K562 (cell line): ENCODE data around the gene SRPK2.

Experiments used
- FOXM1 ChIP-seq, 2 experiments: fragments of 450-650 bp in 1 of 2; sonication (generic) in 1 of 2; formaldehyde crosslinking in 1 of 2; IDR thresholded peaks; 2 replicates each; pipeline versions ENCODE4 v1.6.1 to v1.9.0; 2017 to 2022; ENCODE audit warnings: low read depth in 2 of 2, mild to moderate bottlenecking in 2 of 2, missing genetic modification reagents in 1 of 2, moderate library complexity in 1 of 2
- NFE2L1 ChIP-seq: fragments of 450-650 bp; IDR thresholded peaks from 2 replicates; pipeline ENCODE4 v1.6.1; 2016; ENCODE audit warnings: missing genetic modification characterization, low read depth, mild to moderate bottlenecking, missing compliant biosample characterization, moderate library complexity, borderline replicate concordance
- PHF21A ChIP-seq: fragments of 450-650 bp; IDR thresholded peaks from 2 replicates; pipeline ENCODE4 v1.6.1; 2017; ENCODE audit warnings: low read depth, borderline replicate concordance
- RAD21 ChIP-seq, 2 experiments: fragments of 250-450 bp in 1 of 2; fragments of 450-650 bp in 1 of 2; sonication (Bioruptor Pico) in 1 of 2; formaldehyde crosslinking in 1 of 2; IDR thresholded peaks in 1 of 2; conservative IDR thresholded peaks in 1 of 2; 2 replicates each; pipeline versions ENCODE4 v1.4.0 to v1.8.0; 2020 to 2022; ENCODE audit warnings: mild to moderate bottlenecking in 2 of 2, moderate library complexity in 1 of 2
- TF ChIP-seq, protein P1 (sequence below), 3 experiments: IDR thresholded peaks in 2 of 3; conservative IDR thresholded peaks in 1 of 3; 2 replicates each; pipeline ENCODE4 v1.5.1; 2011 to 2012; ENCODE audit warnings: low read length in 3 of 3, mild to moderate bottlenecking in 3 of 3, control low read depth in 2 of 3, improper control_type of control experiment in 1 of 3, inconsistent platforms in 1 of 3, low read depth in 1 of 3, mixed read lengths in 1 of 3, moderate library complexity in 1 of 3; ENCODE audit not compliant: insufficient read depth in 2 of 3

DNA sequence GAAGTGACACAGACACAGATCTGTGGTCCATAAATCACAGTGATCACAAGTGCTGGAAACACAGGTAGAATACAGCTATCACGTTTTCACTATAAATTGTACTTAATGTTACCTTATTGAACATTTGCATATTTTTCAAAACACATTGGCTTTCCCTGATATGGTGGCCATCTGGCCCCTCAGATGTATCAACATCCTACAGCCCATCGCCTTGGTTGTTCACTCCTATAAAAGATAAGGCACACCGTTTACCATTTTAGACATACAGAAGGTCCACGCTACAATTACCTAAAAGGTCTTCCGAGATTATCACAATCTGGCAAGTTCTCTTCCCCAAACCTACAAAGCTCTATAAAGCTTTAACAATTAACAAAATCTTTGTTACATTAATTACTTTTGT is 91.4 kb downstream of the SRPK2 start:
- TF ChIP-seq RAD21 (CRISPR knock-in tag; conservative IDR thresholded peaks at IDR 0.05 in 1 of 2, IDR thresholded peaks at IDR 0.05 in 1 of 2) (no peak), NFE2L1 (tag) (no peak), PHF21A (no peak), FOXM1 (IDR thresholded peaks at IDR 0.05; ENCODE audit: low read depth) (no peak), FOXM1 (CRISPR knock-in tag; IDR thresholded peaks at IDR 0.05; ENCODE audit: low read depth) (no peak)
- TF ChIP-seq, protein P1, sequence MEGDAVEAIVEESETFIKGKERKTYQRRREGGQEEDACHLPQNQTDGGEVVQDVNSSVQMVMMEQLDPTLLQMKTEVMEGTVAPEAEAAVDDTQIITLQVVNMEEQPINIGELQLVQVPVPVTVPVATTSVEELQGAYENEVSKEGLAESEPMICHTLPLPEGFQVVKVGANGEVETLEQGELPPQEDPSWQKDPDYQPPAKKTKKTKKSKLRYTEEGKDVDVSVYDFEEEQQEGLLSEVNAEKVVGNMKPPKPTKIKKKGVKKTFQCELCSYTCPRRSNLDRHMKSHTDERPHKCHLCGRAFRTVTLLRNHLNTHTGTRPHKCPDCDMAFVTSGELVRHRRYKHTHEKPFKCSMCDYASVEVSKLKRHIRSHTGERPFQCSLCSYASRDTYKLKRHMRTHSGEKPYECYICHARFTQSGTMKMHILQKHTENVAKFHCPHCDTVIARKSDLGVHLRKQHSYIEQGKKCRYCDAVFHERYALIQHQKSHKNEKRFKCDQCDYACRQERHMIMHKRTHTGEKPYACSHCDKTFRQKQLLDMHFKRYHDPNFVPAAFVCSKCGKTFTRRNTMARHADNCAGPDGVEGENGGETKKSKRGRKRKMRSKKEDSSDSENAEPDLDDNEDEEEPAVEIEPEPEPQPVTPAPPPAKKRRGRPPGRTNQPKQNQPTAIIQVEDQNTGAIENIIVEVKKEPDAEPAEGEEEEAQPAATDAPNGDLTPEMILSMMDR (IDR thresholded peaks at IDR 0.05 in 2 of 3, conservative IDR thresholded peaks at IDR 0.05 in 1 of 3; ENCODE audit: insufficient read depth in 2 of 3, low read depth in 1 of 3, low read length in 3 of 3): no peak
